OCI-LY3 (cell line): ENCODE measurements around the gene CDC42EP5.

Experiments
- H2AFZ ChIP-seq: fragments of 200-600, 300-600 bp; shearing (Covaris generic); 2 replicates; pipeline ENCODE4 v1.6.0; 2014; ENCODE audit warnings: antibody characterized with exemption, low read depth, low read length
- H3K27ac ChIP-seq: fragments of 200-600, 300-600 bp; sonication (generic); 2 replicates; pipeline ENCODE4 v1.5.1; 2014; ENCODE audit warnings: mild to moderate bottlenecking, low read length, moderate library complexity, mixed read lengths
- H3K27me3 ChIP-seq: fragments of 200-600, 300-600 bp; sonication (generic); 2 replicates; pipeline ENCODE4 v1.6.1; 2014; ENCODE audit warnings: low read depth, low read length, mixed read lengths
- H3K36me3 ChIP-seq: fragments of 200-600, 300-600 bp; sonication (generic); replicated peaks from 2 replicates; pipeline ENCODE3; 2014; ENCODE audit warnings: low read depth, low read length, mixed read lengths
- H3K4me1 ChIP-seq: fragments of 300-600, 200-600 bp; sonication (generic); 2 replicates; pipeline ENCODE4 v1.6.1; 2014; ENCODE audit warnings: low read length, mixed read lengths
- H3K4me2 ChIP-seq: fragments of 200-600, 300-600 bp; sonication (generic); 2 replicates; pipeline ENCODE4 v1.6.1; 2014; ENCODE audit warnings: low read length, mixed read lengths
- H3K4me3 ChIP-seq: fragments of 300-600, 200-600 bp; sonication (generic); 2 replicates; pipeline ENCODE4 v1.5.1; 2014; ENCODE audit warnings: antibody characterized with exemption, mild to moderate bottlenecking, low read length, moderate library complexity
- H3K79me2 ChIP-seq: fragments of 300-600, 200-600 bp; shearing (Covaris generic); 2 replicates; pipeline ENCODE4 v1.6.1; 2014; ENCODE audit warnings: mild to moderate bottlenecking, low read length, mixed read lengths
- H3K9ac ChIP-seq: fragments of 300-600, 200-600 bp; shearing (Covaris generic); 2 replicates; pipeline ENCODE4 v1.6.0; 2014; ENCODE audit warnings: mild to moderate bottlenecking, low read length, moderate library complexity
- H3K9me3 ChIP-seq: fragments of 200-600, 300-600 bp; shearing (Covaris generic); 2 replicates; pipeline ENCODE4 v1.6.1; 2014; ENCODE audit warnings: low read length, mixed read lengths; ENCODE audit not compliant: insufficient read depth
- H4K20me1 ChIP-seq: fragments of 200-600, 300-600 bp; sonication (generic); 2 replicates; pipeline ENCODE4 v1.6.1; 2016; ENCODE audit warnings: low read length, mixed read lengths; ENCODE audit not compliant: insufficient read depth
- CTCF ChIP-seq: fragments of 200-600, 300-600 bp; sonication (generic); IDR thresholded peaks from 2 replicates; pipeline ENCODE4 v1.5.1; 2014; ENCODE audit warnings: antibody characterized with exemption, low read length, low read depth
- EZH2phosphoT487 ChIP-seq: fragments of 200-600 bp; shearing (Covaris generic); IDR thresholded peaks from 2 replicates; pipeline ENCODE4 v1.6.1; 2018; ENCODE audit warnings: antibody characterized with exemption, mixed run types, low read depth

Gene CDC42EP5

GRCh38 chr19:54477650-54478049, 4.6 kb upstream of the CDC42EP5 start:
- H3K4me2 ChIP-seq: no peak overlapping the region
- H3K4me1 ChIP-seq: peaks cover 6% of the 10 kb centered on the region
- H3K9me3 ChIP-seq: no peaks in the 10 kb centered on the region
- peaks cover 26% of the 10 kb centered on the region for H3K27me3 ChIP-seq
- no peaks in the 10 kb centered on the region for H3K79me2 ChIP-seq
- H3K36me3 ChIP-seq: no peaks in the 10 kb centered on the region
- no peak overlapping the region for H3K4me3 ChIP-seq
- no peak for TF ChIP-seq EZH2phosphoT487
- TF ChIP-seq CTCF: no peak
- H3K27ac ChIP-seq: no peak overlapping the region
- H2AFZ ChIP-seq: no peak overlapping the region
- no peak overlapping the region for H3K9ac ChIP-seq
- H4K20me1 ChIP-seq: no peaks in the 10 kb centered on the region

GRCh38 chr19:54475706-54476105, 2.6 kb upstream of the CDC42EP5 start:
- no peaks in the 10 kb centered on the region for H3K9me3 ChIP-seq
- H3K4me3 ChIP-seq: no peak overlapping the region
- H3K9ac ChIP-seq: no peak overlapping the region
- H3K27me3 ChIP-seq: peaks cover 31% of the 10 kb centered on the region
- no peak for TF ChIP-seq CTCF
- TF ChIP-seq EZH2phosphoT487: no peak
- H2AFZ ChIP-seq: no peak overlapping the region
- 0 out of 2 replicates have a peak, but pooled peaks cover 5% of the 10 kb centered on the region for H3K4me1 ChIP-seq
- no peaks in the 10 kb centered on the region for H3K36me3 ChIP-seq
- H3K79me2 ChIP-seq: no peaks in the 10 kb centered on the region
- H4K20me1 ChIP-seq: no peaks in the 10 kb centered on the region
- H3K27ac ChIP-seq: no peak overlapping the region
- H3K4me2 ChIP-seq: no peak overlapping the region

GRCh38 chr19:54473892-54474372, 836 bp upstream of the CDC42EP5 start:
- Histone ChIP-seq H3K79me2 (no peaks in the 10 kb centered on the region), H3K27me3 (peaks cover 34% of the 10 kb centered on the region), H3K4me2 (no peak overlapping the region), H3K4me1 (0 out of 2 replicates have a peak, but pooled peaks cover 5% of the 10 kb centered on the region), H2AFZ (no peak overlapping the region), H3K9ac (no peak overlapping the region), H4K20me1 (no peaks in the 10 kb centered on the region), H3K36me3 (no peaks in the 10 kb centered on the region), H3K27ac (no peak overlapping the region), H3K9me3 (no peaks in the 10 kb centered on the region), H3K4me3 (no peak overlapping the region)
- TF ChIP-seq CTCF (no peak), EZH2phosphoT487 (no peak)

- Histone ChIP-seq H3K4me3 (no peak overlapping the region), H3K4me1 (0 out of 2 replicates have a peak, but pooled peaks cover 5% of the 10 kb centered on the region), H3K27me3 (peaks cover 24% of the 10 kb centered on the region), H3K79me2 (no peaks in the 10 kb centered on the region), H2AFZ (no peak overlapping the region), H3K4me2 (no peak overlapping the region), H3K9ac (no peak overlapping the region), H3K27ac (no peak overlapping the region), H3K9me3 (no peaks in the 10 kb centered on the region), H3K36me3 (no peaks in the 10 kb centered on the region), H4K20me1 (no peaks in the 10 kb centered on the region)
- TF ChIP-seq EZH2phosphoT487 (no peak), CTCF (no peak)
These were observed 1.9 kb downstream of the CDC42EP5 start for GRCh38 chr19:54470991-54471782.
